RKO (cell line): Measurements from ENCODE around the gene FN1.
"Not testable (repeated sequence)": the region's sequence is repeated elsewhere in the genome, so short reads cannot be mapped to it uniquely, and the experiment has no call there.

Source experiments
- DNase-seq: peaks from one replicate; pipeline ENCODE4 v3.0.0-alpha.2; 2016; ENCODE audit warnings: low spot score

FN1 gene

DNA sequence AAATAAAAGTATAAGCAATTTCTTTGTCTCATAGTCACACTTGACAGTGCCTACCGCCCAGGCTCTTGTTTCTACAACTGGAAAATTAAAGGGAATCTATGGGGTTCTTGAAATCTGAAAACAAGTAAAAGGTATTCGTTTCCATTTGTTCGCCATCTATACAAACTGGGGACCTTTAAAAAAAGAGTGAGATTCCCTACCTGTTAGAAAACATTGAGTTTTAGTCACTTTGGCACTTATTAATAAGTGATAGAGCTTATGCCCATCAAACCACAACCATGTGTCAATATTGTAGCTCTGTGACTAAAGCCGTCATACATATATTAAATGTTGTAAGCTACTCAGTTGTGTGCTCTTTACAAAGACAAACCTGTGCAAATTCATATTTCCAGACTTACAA, 13.2 kb downstream of the FN1 start:
- no peak for DNase-seq

- no peak for DNase-seq
Measured at GRCh38 chr2:215421859-215422461, 13.9 kb downstream of the FN1 start.

DNA sequence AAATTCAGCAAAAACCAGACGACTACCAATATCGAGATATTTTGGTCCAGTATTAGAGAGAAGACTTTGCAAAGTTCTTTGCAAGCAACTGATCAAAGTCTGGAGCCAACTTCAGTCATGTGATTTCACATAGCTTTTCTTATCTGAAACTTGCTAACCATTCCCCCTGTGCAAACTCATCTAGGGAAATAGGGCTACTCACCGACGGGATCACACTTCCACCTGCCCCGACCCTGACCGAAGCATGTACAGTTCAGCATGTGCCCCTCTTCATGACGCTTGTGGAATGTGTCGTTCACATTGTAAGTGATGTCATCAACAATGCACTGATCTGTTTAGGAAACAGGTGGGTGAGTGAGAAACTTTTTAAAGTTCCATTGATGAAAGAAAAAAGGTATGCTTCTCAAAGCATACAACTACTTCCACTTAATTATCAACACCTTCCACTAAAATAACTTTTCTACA, 15.4 kb downstream of the FN1 start:
- no peak for DNase-seq

DNA sequence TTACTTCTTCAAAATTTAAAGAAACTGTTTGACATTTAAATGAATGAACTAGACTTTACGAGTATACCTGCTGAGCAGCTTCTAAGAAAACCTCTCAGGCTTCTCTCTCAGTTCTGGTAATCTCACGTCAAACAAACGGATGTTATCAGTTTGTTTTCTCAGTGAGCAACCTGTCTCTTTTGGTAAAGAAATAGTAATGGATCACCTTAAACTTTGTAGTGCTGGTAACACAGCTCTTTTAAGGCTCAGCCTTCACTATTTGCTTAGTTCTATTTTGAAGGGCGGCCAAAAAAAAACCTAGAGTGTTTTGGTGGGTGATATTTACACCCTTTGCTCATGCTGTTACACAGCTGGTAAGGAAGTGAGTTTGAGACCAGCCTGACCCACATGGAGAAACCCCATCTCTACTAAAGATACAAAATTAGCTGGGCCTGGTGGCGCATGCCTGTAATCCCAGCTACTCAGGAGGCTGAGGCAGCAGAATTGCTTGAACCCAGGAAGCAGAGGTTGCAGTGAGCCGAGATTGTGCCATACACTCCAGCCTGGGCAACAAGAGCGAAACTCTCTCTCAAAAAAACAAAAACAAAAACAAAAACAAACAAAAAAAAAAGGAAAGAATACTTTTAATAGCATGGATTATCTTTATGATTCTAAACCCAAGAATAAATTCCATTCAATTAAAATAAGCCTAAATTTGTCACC, 15.9 kb downstream of the FN1 start:
- no peak for DNase-seq

DNA sequence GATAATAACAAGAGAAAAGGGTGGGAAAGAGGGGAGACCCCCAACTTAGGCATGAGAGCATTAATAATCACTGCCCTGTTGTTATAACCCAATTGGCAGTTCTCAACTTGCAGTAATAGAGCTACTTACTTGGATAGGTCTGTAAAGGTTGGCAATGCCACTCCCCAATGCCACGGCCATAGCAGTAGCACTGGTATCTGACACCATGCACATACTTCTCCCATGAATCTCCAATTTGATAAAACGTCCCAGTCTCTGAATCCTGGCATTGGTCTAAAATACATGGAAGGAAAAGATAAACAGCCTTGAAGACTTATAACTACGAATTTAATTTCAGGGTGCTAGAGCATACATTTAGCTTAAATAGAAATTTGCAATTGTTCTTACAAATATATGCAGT, 16.8 kb downstream of the FN1 start:
- no peak for DNase-seq

GRCh38 chr2:215418064-215418963, 17.6 kb downstream of the FN1 start:
- no peak for DNase-seq

GRCh38 chr2:215417400-215417951, 18.4 kb downstream of the FN1 start:
- no peak for DNase-seq

DNA sequence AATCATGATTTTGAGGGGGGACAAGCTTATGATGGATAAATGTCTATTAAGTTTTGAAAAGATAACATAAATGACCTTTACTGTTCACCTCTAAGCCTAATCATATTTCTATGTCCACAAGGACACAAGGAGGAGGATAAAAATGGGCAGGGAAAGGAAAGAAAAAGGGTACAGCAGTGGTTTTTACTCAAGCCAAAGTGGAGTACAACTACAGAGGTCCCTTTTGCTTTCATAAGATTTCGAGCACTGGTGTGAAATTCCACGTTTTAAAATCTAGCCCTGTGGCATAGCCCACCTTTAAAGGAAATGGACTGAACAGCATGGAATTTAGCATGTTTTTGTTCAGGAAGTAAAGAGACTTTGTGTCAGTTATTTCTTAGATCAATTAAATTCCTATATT, 19.2 kb downstream of the FN1 start:
- DNase-seq = no peak

DNA sequence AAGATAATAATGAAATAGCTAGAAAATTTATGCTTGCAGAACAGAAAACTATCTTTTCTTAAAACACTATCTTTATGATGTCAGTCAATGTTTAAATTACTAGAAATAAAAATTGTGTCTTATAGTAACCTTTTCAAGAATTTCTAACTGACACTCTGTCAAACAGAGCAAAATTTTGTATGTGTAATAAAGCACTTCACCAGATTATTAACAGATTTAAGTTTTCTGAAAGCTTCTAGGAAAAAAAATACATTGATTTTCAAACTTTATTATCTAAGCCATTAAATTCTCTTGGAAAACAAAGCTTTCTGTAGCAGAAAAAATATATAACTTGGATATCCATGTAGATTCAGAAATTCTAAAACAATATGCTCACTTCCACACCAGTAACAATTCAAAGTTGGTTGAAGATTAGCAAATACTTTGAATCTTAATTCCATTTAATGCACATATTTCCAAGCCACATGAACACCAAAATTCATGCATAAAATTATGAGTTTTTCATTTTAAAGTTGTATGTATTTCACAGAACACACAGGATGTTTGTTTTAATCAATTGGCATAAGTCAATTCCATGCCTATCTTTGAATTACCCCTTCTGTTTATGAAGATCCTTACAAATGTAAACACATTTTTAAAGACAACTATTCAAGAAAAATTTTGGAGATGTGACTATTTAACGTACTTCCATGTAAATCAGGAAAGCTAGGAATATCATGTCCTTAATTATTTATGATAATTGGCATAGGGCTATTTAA, 19.9 kb downstream of the FN1 start:
- DNase-seq = no peak

DNA sequence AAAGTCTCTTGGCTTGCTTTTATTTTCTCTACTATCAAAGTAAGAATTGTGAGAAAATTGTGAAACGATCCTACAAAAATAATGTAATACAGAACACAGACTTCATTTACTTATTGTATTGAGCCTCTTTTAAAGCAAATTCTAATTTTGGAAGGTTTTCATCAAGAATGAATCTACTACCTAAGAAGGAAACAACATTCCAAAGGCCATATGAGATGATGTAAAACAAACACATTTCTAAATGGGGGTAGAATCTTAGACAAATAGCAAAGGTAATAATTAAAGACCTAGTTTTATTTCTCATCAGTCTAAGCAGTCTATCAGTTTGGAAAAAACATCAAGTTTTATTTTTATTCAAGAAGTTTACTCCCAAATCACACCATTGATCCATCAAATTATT, 20.6 kb downstream of the FN1 start:
- no peak for DNase-seq

GRCh38 chr2:215414674-215415073, 21.2 kb downstream of the FN1 start:
- DNase-seq = no peak

DNA sequence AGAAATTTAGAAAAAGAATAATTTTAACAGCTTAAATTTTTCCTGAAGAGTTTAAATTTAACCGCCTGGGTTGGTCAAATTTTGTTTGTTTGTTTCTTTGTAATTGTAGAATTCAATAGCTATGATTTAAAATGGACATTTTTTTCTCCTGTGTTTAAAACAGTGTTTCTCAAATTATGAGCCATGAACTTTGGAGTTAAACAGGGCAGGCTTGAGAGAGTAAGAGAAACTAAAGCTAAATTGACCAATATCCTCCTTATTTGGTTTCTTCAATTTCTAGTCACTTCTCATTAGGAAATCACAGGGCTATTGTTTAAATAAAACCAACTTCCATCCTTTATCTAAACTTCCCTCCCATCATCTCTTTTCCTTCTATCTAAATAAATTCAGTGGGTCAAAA, 21.9 kb downstream of the FN1 start:
- DNase-seq = no peak

DNA sequence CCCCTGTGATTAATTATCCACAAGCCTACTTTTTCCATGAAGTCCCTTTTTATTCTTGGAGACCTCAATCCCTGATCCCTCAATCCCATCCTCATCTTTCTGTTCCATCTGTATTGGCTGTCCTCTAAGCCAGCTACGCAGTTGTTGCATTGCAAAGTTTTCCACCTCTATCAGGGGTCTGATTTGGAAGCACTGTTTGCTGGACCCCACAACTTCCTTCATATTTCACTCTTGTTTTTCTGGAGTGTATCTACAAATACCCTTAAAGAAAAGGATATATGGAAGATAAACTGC, 22.4 kb downstream of the FN1 start:
- DNase-seq = no peak

- DNase-seq = no peak
Measured at GRCh38 chr2:215411941-215412743, 23.7 kb downstream of the FN1 start.

DNA sequence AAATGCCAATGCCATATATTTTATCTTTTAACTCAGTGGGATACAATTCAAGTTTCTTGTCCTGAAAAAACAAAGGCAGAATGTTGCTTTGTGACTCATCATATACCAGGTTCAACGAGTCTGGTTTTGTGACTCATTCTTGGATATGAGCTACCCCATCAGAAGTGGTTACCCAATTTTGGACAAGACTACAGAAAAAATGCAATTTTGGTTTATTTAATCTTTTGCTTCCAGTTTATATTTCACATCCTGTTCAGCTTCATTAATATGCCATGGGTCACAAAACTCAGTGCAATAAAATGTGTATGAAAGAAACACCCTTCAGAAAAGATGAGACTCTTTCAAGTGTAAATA, 25.0 kb downstream of the FN1 start:
- DNase-seq = peak; percentile 68

GRCh38 chr2:215410181-215410931, 25.5 kb downstream of the FN1 start:
- not testable (repeated sequence) for DNase-seq

DNA sequence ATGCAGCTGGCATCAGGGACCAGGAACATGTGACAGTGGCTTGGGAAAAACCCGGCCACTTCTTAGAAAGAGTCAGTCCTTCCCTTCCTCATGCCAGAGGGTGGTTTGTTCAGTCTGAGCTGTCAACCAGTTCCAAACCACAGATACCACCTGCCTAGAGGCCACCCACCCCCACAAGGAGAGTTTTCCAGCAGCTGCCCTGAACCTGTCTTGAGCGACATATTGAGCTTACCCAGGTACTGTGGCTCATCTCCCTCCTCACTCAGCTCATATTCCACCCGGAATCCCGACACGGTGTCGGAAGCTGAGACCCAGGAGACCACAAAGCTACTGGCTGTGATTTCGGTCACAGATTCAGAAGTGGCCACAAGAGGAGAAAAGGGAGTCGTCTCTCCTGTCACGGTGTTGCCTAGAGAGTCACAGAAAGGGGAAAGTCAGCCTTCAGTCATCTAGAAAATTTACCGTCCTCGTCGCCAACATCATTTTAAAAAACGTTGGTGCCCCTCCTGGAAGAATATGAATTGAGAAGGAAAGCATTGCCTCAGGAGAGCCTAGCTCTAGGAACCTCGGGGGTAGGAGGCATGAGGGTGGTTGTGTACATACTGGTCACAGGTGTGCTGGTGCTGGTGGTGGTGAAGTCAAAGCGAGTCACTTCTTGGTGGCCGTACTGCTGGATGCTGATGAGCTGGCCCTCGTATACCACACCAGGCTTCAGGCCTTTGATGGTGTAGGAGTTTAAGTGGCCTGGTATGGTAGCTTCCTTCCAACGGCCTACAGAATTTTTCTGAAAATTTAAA, 26.3 kb downstream of the FN1 start:
- DNase-seq = no peak

DNA sequence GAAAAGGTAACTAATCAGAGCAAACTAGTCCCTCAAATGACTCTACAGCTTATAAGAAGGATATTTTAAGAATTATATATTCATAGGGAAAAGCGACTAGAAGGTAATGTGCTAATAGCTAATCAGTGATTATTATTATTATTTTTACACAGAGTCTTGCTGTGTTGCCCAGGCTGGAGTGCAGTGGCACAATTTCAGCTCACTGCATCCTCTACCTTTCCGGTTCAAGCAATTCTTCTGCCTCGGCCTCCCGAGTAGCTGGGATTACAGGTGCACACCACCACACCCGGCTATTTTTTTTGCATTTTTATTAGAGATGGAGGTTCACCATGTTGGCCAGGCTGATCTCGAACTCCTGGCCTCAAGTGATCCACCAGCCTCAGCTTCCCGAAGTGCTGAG, 27.4 kb downstream of the FN1 start:
- not testable (repeated sequence) for DNase-seq

DNA sequence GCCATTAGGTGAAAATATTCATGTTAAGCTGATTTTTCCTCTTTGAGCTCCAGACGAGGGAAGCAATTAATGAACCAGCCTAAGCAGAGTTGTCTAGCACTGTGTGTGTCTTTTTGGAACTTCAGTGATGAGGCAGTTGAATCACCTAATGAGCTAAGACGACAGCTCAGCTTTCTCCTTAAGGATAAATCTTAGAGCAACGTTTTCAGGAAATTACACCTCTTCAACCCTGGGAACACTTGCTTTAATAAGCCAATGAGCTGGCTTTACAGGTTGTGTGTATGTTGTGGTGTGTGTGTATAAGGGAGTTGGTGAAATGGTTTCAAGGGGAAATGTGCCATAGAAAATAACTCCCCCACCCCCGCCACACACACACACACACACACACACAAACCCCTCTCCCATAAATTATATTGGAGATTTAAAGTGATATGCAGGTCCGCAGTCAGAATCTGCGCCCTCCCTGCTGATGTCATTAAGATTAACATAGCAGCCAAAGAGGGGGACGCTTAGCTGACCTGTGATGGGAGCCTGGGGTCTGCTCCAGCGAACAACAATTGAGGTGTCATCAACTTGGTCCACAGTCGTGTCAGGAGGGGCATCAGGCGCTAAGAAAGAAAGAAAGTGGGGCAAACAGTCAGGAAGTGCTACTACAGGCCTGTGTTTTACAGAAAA, 28.1 kb downstream of the FN1 start:
- no peak for DNase-seq
